Loucy (cell line): ENCODE results near the gene DCAKD.

ENCODE experiments used
- H2AFZ ChIP-seq: fragments of 200-600 bp; sonication (generic); 2 replicates; pipeline ENCODE4 v1.6.0; 2016; ENCODE audit warnings: antibody characterized with exemption, mild to moderate bottlenecking, low read length, moderate library complexity
- H3F3A ChIP-seq: fragments of 200-600 bp; 2 replicates; pipeline ENCODE4 v1.6.0; 2016; ENCODE audit warnings: antibody characterized with exemption, low read depth, mild to moderate bottlenecking
- H3K27me3 ChIP-seq: fragments of 200-600 bp; sonication (generic); 2 replicates; pipeline ENCODE4 v1.6.1; 2014; ENCODE audit warnings: low read length, mild to moderate bottlenecking; ENCODE audit not compliant: insufficient read depth, poor library complexity, severe bottlenecking
- H3K36me3 ChIP-seq: fragments of 200-600 bp; sonication (generic); 2 replicates; pipeline ENCODE4 v1.6.1; 2016; ENCODE audit warnings: low read length; ENCODE audit not compliant: insufficient read depth
- H3K4me1 ChIP-seq: fragments of 200-600 bp; sonication (generic); 2 replicates; pipeline ENCODE4 v1.5.1; 2014; ENCODE audit warnings: low read length, mild to moderate bottlenecking; ENCODE audit not compliant: insufficient read depth, poor library complexity, severe bottlenecking
- H3K4me2 ChIP-seq: fragments of 200-600 bp; sonication (generic); 2 replicates; pipeline ENCODE4 v1.6.0; 2014; ENCODE audit warnings: antibody characterized with exemption, low read length, low read depth, mild to moderate bottlenecking; ENCODE audit not compliant: poor library complexity, severe bottlenecking
- H3K4me3 ChIP-seq: fragments of 200-600 bp; sonication (generic); 2 replicates; pipeline ENCODE4 v1.5.1; 2014; ENCODE audit warnings: low read length, mild to moderate bottlenecking, mixed read lengths; ENCODE audit not compliant: poor library complexity, severe bottlenecking
- H3K79me2 ChIP-seq: fragments of 200-600 bp; sonication (generic); 2 replicates; pipeline ENCODE4 v1.6.1; 2014; ENCODE audit warnings: low read length; ENCODE audit not compliant: insufficient read depth
- H3K9ac ChIP-seq: fragments of 200-600 bp; sonication (generic); 2 replicates; pipeline ENCODE4 v1.6.0; 2014; ENCODE audit warnings: mild to moderate bottlenecking, low read depth, low read length, moderate library complexity; ENCODE audit not compliant: poor library complexity, severe bottlenecking
- H3K9me2 ChIP-seq: fragments of 200-600 bp; sonication (generic); replicated peaks from 2 replicates; pipeline ENCODE4 v1.6.1; 2016; ENCODE audit warnings: low read depth, low read length, mixed read lengths
- H3K9me3 ChIP-seq: fragments of 200-600 bp; sonication (generic); 2 replicates; pipeline ENCODE4 v1.6.1; 2014; ENCODE audit warnings: mild to moderate bottlenecking, antibody characterized with exemption, low read length, low read depth; ENCODE audit not compliant: insufficient read depth
- H4K20me1 ChIP-seq: fragments of 200-600 bp; sonication (generic); 2 replicates; pipeline ENCODE4 v1.6.0; 2014; ENCODE audit warnings: antibody characterized with exemption, low read length, mild to moderate bottlenecking; ENCODE audit not compliant: insufficient read depth, poor library complexity, severe bottlenecking
- CTCF ChIP-seq: fragments of 200-600 bp; sonication (generic); conservative IDR thresholded peaks from 2 replicates; pipeline ENCODE4 v1.5.1; 2014; ENCODE audit warnings: mild to moderate bottlenecking, antibody characterized with exemption, low read length
- EZH2phosphoT487 ChIP-seq: fragments of 200-600 bp; IDR thresholded peaks from 2 replicates; pipeline ENCODE4 v1.6.1; 2018; ENCODE audit warnings: antibody characterized with exemption, mild to moderate bottlenecking, moderate library complexity, borderline replicate concordance

The DCAKD gene

GRCh38 chr17:45042346-45043120, 8.9 kb downstream of the DCAKD start:
- peaks cover 3% of the 10 kb centered on the region for H4K20me1 ChIP-seq
- no peaks in the 10 kb centered on the region for H3K36me3 ChIP-seq
- H3K27me3 ChIP-seq = no peaks in the 10 kb centered on the region
- no peaks in the 10 kb centered on the region for H3K9me2 ChIP-seq
- no peak overlapping the region for H3K9ac ChIP-seq
- no peak overlapping the region for H3K4me2 ChIP-seq
- no peaks in the 10 kb centered on the region for H3F3A ChIP-seq
- no peaks in the 10 kb centered on the region for H3K9me3 ChIP-seq
- TF ChIP-seq CTCF (no peak), EZH2phosphoT487 (no peak)
- peaks cover 11% of the 10 kb centered on the region for H3K4me1 ChIP-seq
- no peak overlapping the region for H3K4me3 ChIP-seq
- no peaks in the 10 kb centered on the region for H3K79me2 ChIP-seq
- H2AFZ ChIP-seq = no peak overlapping the region

DNA sequence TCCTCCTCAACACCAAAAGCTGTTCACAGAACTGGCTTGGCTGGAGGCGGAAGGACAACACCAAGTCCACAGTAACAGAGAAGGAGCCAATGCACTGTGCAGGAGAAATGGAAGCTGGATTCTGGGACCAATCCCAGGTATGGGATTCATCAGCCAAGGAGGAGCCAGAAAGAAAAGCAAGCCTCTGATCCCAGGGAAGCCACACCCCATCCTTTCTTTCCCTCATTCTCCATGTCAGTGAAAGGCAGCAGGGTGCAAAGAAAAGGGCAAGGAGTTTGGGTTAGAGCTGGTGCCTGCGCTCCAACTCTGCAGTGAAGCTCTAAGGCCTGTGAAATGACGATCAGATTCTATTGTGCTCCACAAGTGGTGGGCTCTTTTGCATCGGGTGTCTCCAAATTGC, 11.0 kb downstream of the DCAKD start:
- Histone ChIP-seq H3K9me2 (no peaks in the 10 kb centered on the region), H3K4me2 (no peak overlapping the region), H3K79me2 (no peaks in the 10 kb centered on the region), H3K36me3 (no peaks in the 10 kb centered on the region), H4K20me1 (peaks cover 3% of the 10 kb centered on the region), H3K9me3 (no peaks in the 10 kb centered on the region), H3K27me3 (no peaks in the 10 kb centered on the region), H3K9ac (no peak overlapping the region), H2AFZ (no peak overlapping the region), H3K4me1 (peaks cover 6% of the 10 kb centered on the region), H3K4me3 (no peak overlapping the region), H3F3A (no peaks in the 10 kb centered on the region)
- no peak for TF ChIP-seq EZH2phosphoT487
- TF ChIP-seq CTCF = no peak

- Histone ChIP-seq H2AFZ (no peak overlapping the region), H3K36me3 (no peaks in the 10 kb centered on the region; the same call in 1 of the 2 replicates), H3K9me2 (no peaks in the 10 kb centered on the region), H3K27me3 (no peaks in the 10 kb centered on the region), H3K9me3 (no peaks in the 10 kb centered on the region), H3K4me2 (no peak overlapping the region), H3K9ac (peak overlapping the region; percentile 24), H4K20me1 (no peaks in the 10 kb centered on the region), H3K4me1 (peaks cover 6% of the 10 kb centered on the region), H3F3A (no peaks in the 10 kb centered on the region), H3K79me2 (no peaks in the 10 kb centered on the region), H3K4me3 (no peak overlapping the region)
- TF ChIP-seq EZH2phosphoT487 (no peak), CTCF (no peak)
These were observed 12.5 kb downstream of the DCAKD start for GRCh38 chr17:45038728-45039634.
